HepG2 (cell line): Measurements from ENCODE around the gene PPIG. TPM values are rescaled to one million over a fixed set of nuclear protein-coding genes. Genes with fewer than 3 reads are reported as not detected.

ENCODE experiments used
- ATAC-seq: fragments of 200-7000 bp; cut with Tn5 transposase; 3 replicates; pipeline ENCODE4 v1.9.1; 2020; ENCODE audit warnings: mild to moderate bottlenecking, moderate library complexity
- BruUV-seq: library from RNA; stranded (reverse); fragments of 400-500 nt; replicated peaks from 2 replicates; lab custom pipeline; 2021; lab: Mats Ljungman, UMichigan
- CTCF ChIA-PET: fragments of 300-600 bp; formaldehyde crosslinking; extraction: SDS; loops from one replicate; lab custom pipeline; 2021; ENCODE audit warnings: low total read pairs, inconsistent platforms, low intra/inter-chr PET ratio; lab: Yijun Ruan, JAX
- POLR2A ChIA-PET: fragments of 350-600 bp; sonication (Branson Sonifier 250); formaldehyde crosslinking; loops from one replicate; lab custom pipeline; 2020; ENCODE audit warnings: antibody characterized with exemption, inconsistent platforms; lab: Yijun Ruan, JAX
- DNase-seq: peaks from one replicate; pipeline ENCODE4 v3.0.0-alpha.2; 2015; ENCODE audit warnings: low spot score
- FAIRE-seq: peaks from 3 replicates; lab custom pipeline; 2011; peaks lifted over from hg19 to GRCh38; lab: Jason Lieb, UNC
- H2AFZ ChIP-seq: one replicate; pipeline ENCODE4 v1.6.1; 2011; ENCODE audit warnings: low read length, inconsistent platforms
- H3K27ac ChIP-seq: fragments of 300-600 bp; 3 replicates; pipeline ENCODE4 v1.8.0; 2011; ENCODE audit warnings: mixed run types, mild to moderate bottlenecking, mixed read lengths, low read length, inconsistent platforms; ENCODE audit not compliant: insufficient read depth; ENCODE audit errors: extremely low read length
- H3K27me3 ChIP-seq, 2 experiments: fragments of 200-600 bp in 1 of 2; 2 replicates in 1 of 2; 3 replicates in 1 of 2; pipeline versions ENCODE4 v1.6.0 to v1.8.0; 2011; ENCODE audit warnings: low read length in 2 of 2, mild to moderate bottlenecking in 2 of 2, moderate library complexity in 2 of 2, inconsistent platforms in 1 of 2; ENCODE audit not compliant: insufficient read depth in 2 of 2, control insufficient read depth in 1 of 2
- H3K36me3 ChIP-seq, 2 experiments: fragments of 200-600 bp in 1 of 2; replicated peaks in 1 of 2; 2 replicates in 1 of 2; 3 replicates in 1 of 2; pipeline versions ENCODE4 v1.5.1 to v1.8.0; 2011; ENCODE audit warnings: low read length in 2 of 2, inconsistent platforms in 1 of 2; ENCODE audit not compliant: insufficient read depth in 2 of 2, control insufficient read depth in 1 of 2
- H3K4me1 ChIP-seq: 2 replicates; pipeline ENCODE4 v1.5.1; 2012; ENCODE audit warnings: low read length, inconsistent platforms; ENCODE audit not compliant: insufficient read depth
- H3K4me2 ChIP-seq: 2 replicates; pipeline ENCODE4 v1.6.0; 2011; ENCODE audit warnings: low read depth, low read length, inconsistent platforms
- H3K4me3 ChIP-seq, 3 experiments: fragments of 200-600 bp in 1 of 3; sonication (generic), shearing (Covaris generic) in 1 of 3; replicated peaks in 1 of 3; 2 replicates each; pipeline ENCODE4 v1.5.1; 2011 to 2016; ENCODE audit warnings: low read length in 3 of 3, inconsistent platforms in 2 of 3, low read depth in 2 of 3, mild to moderate bottlenecking in 2 of 3, control low read depth in 1 of 3, mixed read lengths in 1 of 3; ENCODE audit not compliant: insufficient read depth in 1 of 3
- H3K79me2 ChIP-seq: one replicate; pipeline ENCODE4 v1.6.1; 2011; ENCODE audit warnings: low read length, inconsistent platforms; ENCODE audit not compliant: insufficient read depth
- H3K9ac ChIP-seq: 2 replicates; pipeline ENCODE4 v1.6.0; 2011; ENCODE audit warnings: mild to moderate bottlenecking, low read depth, low read length, inconsistent platforms; ENCODE audit not compliant: insufficient read depth
- H3K9me3 ChIP-seq: 2 replicates; pipeline ENCODE4 v1.5.1; 2012; ENCODE audit warnings: mild to moderate bottlenecking, low read length
- H4K20me1 ChIP-seq: 2 replicates; pipeline ENCODE4 v1.6.0; 2011; ENCODE audit warnings: inconsistent platforms, mild to moderate bottlenecking, low read length, moderate library complexity; ENCODE audit not compliant: insufficient read depth
- ATF2 ChIP-seq: sonication (generic); formaldehyde crosslinking; IDR thresholded peaks from 2 replicates; pipeline ENCODE4 v1.4.0; 2020; ENCODE audit warnings: missing genetic modification reagents
- GMEB1 ChIP-seq: sonication (generic); formaldehyde crosslinking; IDR thresholded peaks from 2 replicates; pipeline ENCODE4 v1.5.1; 2020; ENCODE audit warnings: missing genetic modification reagents, mild to moderate bottlenecking, borderline replicate concordance
- PAF1 ChIP-seq: IDR thresholded peaks from 2 replicates; pipeline ENCODE4 v1.6.1; 2016; ENCODE audit warnings: missing genetic modification reagents, missing compliant biosample characterization
- PREB ChIP-seq: sonication (generic); formaldehyde crosslinking; IDR thresholded peaks from 2 replicates; pipeline ENCODE4 v1.4.0; 2020; ENCODE audit warnings: missing genetic modification reagents
- RFX5 ChIP-seq: IDR thresholded peaks from 2 replicates; pipeline ENCODE4 v1.6.1; 2011; ENCODE audit warnings: low read depth, low read length, improper control_type of control experiment
- SP140L ChIP-seq: sonication (generic); formaldehyde crosslinking; IDR thresholded peaks from 2 replicates; pipeline ENCODE4 v1.4.0; 2020; ENCODE audit warnings: missing genetic modification reagents, borderline replicate concordance
- ZHX1 ChIP-seq: sonication (generic); formaldehyde crosslinking; IDR thresholded peaks from 2 replicates; pipeline ENCODE4 v1.8.1; 2022; ENCODE audit warnings: low read depth, mild to moderate bottlenecking, missing genetic modification reagents
- ZNF121 ChIP-seq: sonication (generic); formaldehyde crosslinking; IDR thresholded peaks from 2 replicates; pipeline ENCODE4 v1.5.0; 2020; ENCODE audit warnings: mild to moderate bottlenecking, missing genetic modification reagents
- ZNF136 ChIP-seq: sonication (generic); formaldehyde crosslinking; IDR thresholded peaks from 2 replicates; pipeline ENCODE4 v1.8.1; 2022; ENCODE audit warnings: low read depth, mild to moderate bottlenecking, moderate library complexity, missing genetic modification reagents
- ZNF496 ChIP-seq: sonication (generic); formaldehyde crosslinking; IDR thresholded peaks from 2 replicates; pipeline ENCODE4 v1.8.1; 2023; ENCODE audit warnings: mild to moderate bottlenecking, moderate library complexity, missing genetic modification reagents; ENCODE audit not compliant: insufficient replicate concordance
- WGBS: methylation state at CpG from one replicate; pipeline ENCODE4 v1.1.6; 2017; ENCODE audit warnings: low lambda C conversion rate; 5-methylcytosine and 5-hydroxymethylcytosine counted together
- in situ Hi-C: cut with HindIII; loops from 2 replicates; pipeline ENCODE4 v1.10.0; 2017; ENCODE audit warnings: low pct_unique_long_range_greater_than_20kb; ENCODE audit not compliant: extremely low pct_ligation_motif_present
- intact Hi-C: fragments of 100-400 bp; cut with micrococcal nuclease; formaldehyde crosslinking; loops from one replicate; pipeline ENCODE4 v1.10.0; 2022; ENCODE audit not compliant: unreplicated experiment
- polyA plus RNA-seq, 8 experiments: library from polyadenylated mRNA; depleted of rRNA in 3 of 8; stranded (reverse) in 7 of 8; unstranded in 1 of 8; fragments of >200 nt; fragmentation: Illumina TruSeq in 4 of 8; extraction: Trizol in 4 of 8; gene quantifications; 2 replicates each; pipeline versions ENCODE4 v1.2.1 to v1.2.3, GENCODE V29; 2011 to 2016; ENCODE audit warnings: low read depth in 4 of 8, missing spikeins in 1 of 8, mixed read lengths in 1 of 8; ENCODE audit not compliant: insufficient read depth in 1 of 8
- total RNA-seq, 5 experiments: library from RNA; depleted of rRNA; stranded (reverse); fragments of >200 nt; fragmentation: Illumina TruSeq; extraction: Trizol; gene quantifications; 2 replicates each; pipeline ENCODE4 v1.2.3, GENCODE V29; 2016; ENCODE audit warnings: low read depth in 1 of 5

PPIG gene
- total and polyA plus RNA-seq, 2 of the 13 experiments (the other 11 are each of a cell fraction or from before 2014, with no cell fraction given) = 31.3 to 81.0 TPM

GRCh38 chr2:169542433-169542832, 41.7 kb upstream of the PPIG start:
- intact Hi-C loops = no loop called here
- CTCF ChIA-PET = no interaction called here
- H3K36me3 ChIP-seq = peaks cover 0 to 16% of the 10 kb centered on the region in 2 experiments; a peak in 4 of 5 replicates

GRCh38 chr2:169546756-169547155, 37.4 kb upstream of the PPIG start:
- intact Hi-C loops (no loop called here), in situ Hi-C loops (no loop called here)
- no peaks in the 10 kb centered on the region for H3K4me1 ChIP-seq
- ChIA-PET CTCF (no interaction called here), POLR2A (no interaction called here)
- no peak overlapping the region for H3K4me2 ChIP-seq
- no peak overlapping the region for H3K4me3 ChIP-seq
- FAIRE-seq (no peak), ATAC-seq (no peak), DNase-seq (no peak)
- no peaks in the 10 kb centered on the region for H3K9me3 ChIP-seq
- no peak overlapping the region for H3K27ac ChIP-seq
- no peak overlapping the region for H2AFZ ChIP-seq
- WGBS = 89% methylated on average over 2 of the region's 2 CpGs
- H3K36me3 ChIP-seq = peaks cover 0 to 16% of the 10 kb centered on the region in 2 experiments; a peak in 3 of 5 replicates
- H3K27me3 ChIP-seq = no peaks in the 10 kb centered on the region
- H4K20me1 ChIP-seq = no peaks in the 10 kb centered on the region
- BruUV-seq = no TSS peak
- no peaks in the 10 kb centered on the region for H3K79me2 ChIP-seq
- TF ChIP-seq ZHX1 (no peak), ZNF136 (CRISPR knock-in tag) (no peak), SP140L (no peak), PAF1 (CRISPR knock-in tag) (no peak), RFX5 (no peak), ATF2 (no peak), GMEB1 (no peak), ZNF496 (no peak)
- H3K9ac ChIP-seq = no peak overlapping the region

More at GRCh38 chr2:169542433-169542832, 41.7 kb upstream of the PPIG start:
- 97% methylated on average over 3 of the region's 3 CpGs for WGBS
- ATAC-seq = no peak
- Histone ChIP-seq H3K4me2 (no peak overlapping the region), H3K4me1 (no peaks in the 10 kb centered on the region), H3K27me3 (no peaks in the 10 kb centered on the region), H3K9me3 (no peaks in the 10 kb centered on the region), H3K9ac (no peak overlapping the region), H4K20me1 (no peaks in the 10 kb centered on the region), H3K4me3 (no peak overlapping the region), H3K79me2 (no peaks in the 10 kb centered on the region), H3K27ac (no peak overlapping the region), H2AFZ (no peak overlapping the region)
- BruUV-seq = no TSS peak
- POLR2A ChIA-PET = no interaction called here
- FAIRE-seq = no peak
- in situ Hi-C loops = no loop called here
- no peak for TF ChIP-seq PREB
- TF ChIP-seq ZNF121 = peak; percentile 34; the same call in 1 of the 2 replicates
- DNase-seq = no peak
